MCF 10A (cell line): Measurements from ENCODE around the gene PPP1R37. TPM values are rescaled to one million over a fixed set of nuclear protein-coding genes. Genes with fewer than 3 reads are reported as not detected.

ENCODE experiments used
- BruUV-seq: library from RNA; stranded (reverse); fragments of 400-500 nt; replicated peaks from 2 replicates; lab custom pipeline; 2021; lab: Mats Ljungman, UMichigan
- CTCF ChIA-PET: fragments of 300-600 bp; sonication (Branson Sonifier 250); formaldehyde crosslinking; extraction: SDS; loops from one replicate; lab custom pipeline; 2021; ENCODE audit warnings: antibody characterized with exemption, inconsistent platforms; lab: Yijun Ruan, JAX
- POLR2A ChIA-PET: fragments of 300-600, 350-650 bp; sonication (Branson Sonifier 250); formaldehyde crosslinking; extraction: SDS; loops from one replicate; lab custom pipeline; 2020; ENCODE audit warnings: antibody characterized with exemption, inconsistent platforms; lab: Yijun Ruan, JAX
- DNase-seq: peaks from one replicate; pipeline ENCODE4 v3.0.0-alpha.2; 2018; ENCODE audit not compliant: unreplicated experiment
- H3K27ac Mint-ChIP-seq: one replicate; pipeline ENCODE4 v1.8.0; 2022; ENCODE audit warnings: mild to moderate bottlenecking, low read depth, mixed read lengths; ENCODE audit not compliant: unreplicated experiment
- H3K27me3 Mint-ChIP-seq: one replicate; pipeline ENCODE4 v1.8.0; 2022; ENCODE audit warnings: mixed read lengths; ENCODE audit not compliant: insufficient read depth, unreplicated experiment
- H3K36me3 Mint-ChIP-seq: one replicate; pipeline ENCODE4 v1.8.0; 2022; ENCODE audit warnings: mild to moderate bottlenecking, moderate library complexity, mixed read lengths; ENCODE audit not compliant: insufficient read depth, unreplicated experiment
- H3K4me1 Mint-ChIP-seq: one replicate; pipeline ENCODE4 v1.8.0; 2022; ENCODE audit warnings: mixed read lengths; ENCODE audit not compliant: insufficient read depth, unreplicated experiment
- H3K4me3 Mint-ChIP-seq: one replicate; pipeline ENCODE4 v1.8.0; 2022; ENCODE audit warnings: mild to moderate bottlenecking, moderate library complexity, mixed read lengths; ENCODE audit not compliant: unreplicated experiment
- H3K9me3 Mint-ChIP-seq: one replicate; pipeline ENCODE4 v1.8.0; 2022; ENCODE audit warnings: mixed read lengths; ENCODE audit not compliant: unreplicated experiment
- CTCF ChIP-seq: fragments of 200-600 bp; IDR thresholded peaks from one replicate; pipeline ENCODE4 v1.8.0; 2022; ENCODE audit warnings: antibody characterized with exemption, mild to moderate bottlenecking; ENCODE audit not compliant: unreplicated experiment
- intact Hi-C: fragments of 100-400 bp; cut with micrococcal nuclease; formaldehyde crosslinking; loops from 2 replicates; pipeline ENCODE4 v1.14.1; 2022
- total RNA-seq: library from RNA; stranded (reverse); gene quantifications from 2 replicates; pipeline ENCODE4 v1.2.3, GENCODE V29; 2022

PPP1R37 gene
- total RNA-seq, 1 experiment from 2014 or later, result 22.0 TPM

GRCh38 chr19:45097450-45097775, 4.4 kb downstream of the PPP1R37 start:
- intact Hi-C loops, result loop anchor here (10.0 kb wide), 2 partner anchors 147 to 237 kb away; partner anchors contain the start of gene EXOC3L2

GRCh38 chr19:45097776-45098520, 5.0 kb downstream of the PPP1R37 start:
- DNase-seq, result peak; percentile 86
- H3K36me3 Mint-ChIP-seq, result no peaks in the 10 kb centered on the region
- H3K9me3 Mint-ChIP-seq, result no peaks in the 10 kb centered on the region
- H3K4me3 Mint-ChIP-seq, result peak overlapping the region; percentile 50
- no peaks in the 10 kb centered on the region for H3K27me3 Mint-ChIP-seq
- intact Hi-C loops, result loop anchor here (10.0 kb wide), 2 partner anchors 147 to 237 kb away; partner anchors contain the start of gene EXOC3L2
- POLR2A ChIA-PET, result interaction anchor here (0.6 to 1.2 kb wide), 8 partner anchors 10 to 80 kb away, joined by 3 to 4 read pairs (median 3); partner anchors contain the start of genes BLOC1S3, GEMIN7 and TRAPPC6A
- H3K4me1 Mint-ChIP-seq, result peaks cover 58% of the 10 kb centered on the region
- no TSS peak for BruUV-seq
- peak overlapping the region; percentile 65 for H3K27ac Mint-ChIP-seq
- CTCF ChIA-PET, result interaction anchor here (0.9 to 1.5 kb wide), 4 partner anchors 12 to 241 kb away, joined by 3 to 8 read pairs (median 4); no protein-coding TSS in a partner anchor
- no peak for TF ChIP-seq CTCF

More at GRCh38 chr19:45097450-45097775, 4.4 kb downstream of the PPP1R37 start:
- no peak for DNase-seq
- peak overlapping the region; percentile 50 for H3K4me3 Mint-ChIP-seq
- no peak for TF ChIP-seq CTCF
- no peaks in the 10 kb centered on the region for H3K27me3 Mint-ChIP-seq
- peaks cover 5% of the 10 kb centered on the region for H3K36me3 Mint-ChIP-seq
- H3K4me1 Mint-ChIP-seq, result peaks cover 58% of the 10 kb centered on the region
- no peaks in the 10 kb centered on the region for H3K9me3 Mint-ChIP-seq
- H3K27ac Mint-ChIP-seq, result no peak overlapping the region
- CTCF ChIA-PET, result interaction anchor here (0.9 to 1.5 kb wide), 3 partner anchors 11 to 242 kb away, joined by 3 to 8 read pairs (median 4); no protein-coding TSS in a partner anchor
- no TSS peak for BruUV-seq
- POLR2A ChIA-PET, result no interaction called here

DNA sequence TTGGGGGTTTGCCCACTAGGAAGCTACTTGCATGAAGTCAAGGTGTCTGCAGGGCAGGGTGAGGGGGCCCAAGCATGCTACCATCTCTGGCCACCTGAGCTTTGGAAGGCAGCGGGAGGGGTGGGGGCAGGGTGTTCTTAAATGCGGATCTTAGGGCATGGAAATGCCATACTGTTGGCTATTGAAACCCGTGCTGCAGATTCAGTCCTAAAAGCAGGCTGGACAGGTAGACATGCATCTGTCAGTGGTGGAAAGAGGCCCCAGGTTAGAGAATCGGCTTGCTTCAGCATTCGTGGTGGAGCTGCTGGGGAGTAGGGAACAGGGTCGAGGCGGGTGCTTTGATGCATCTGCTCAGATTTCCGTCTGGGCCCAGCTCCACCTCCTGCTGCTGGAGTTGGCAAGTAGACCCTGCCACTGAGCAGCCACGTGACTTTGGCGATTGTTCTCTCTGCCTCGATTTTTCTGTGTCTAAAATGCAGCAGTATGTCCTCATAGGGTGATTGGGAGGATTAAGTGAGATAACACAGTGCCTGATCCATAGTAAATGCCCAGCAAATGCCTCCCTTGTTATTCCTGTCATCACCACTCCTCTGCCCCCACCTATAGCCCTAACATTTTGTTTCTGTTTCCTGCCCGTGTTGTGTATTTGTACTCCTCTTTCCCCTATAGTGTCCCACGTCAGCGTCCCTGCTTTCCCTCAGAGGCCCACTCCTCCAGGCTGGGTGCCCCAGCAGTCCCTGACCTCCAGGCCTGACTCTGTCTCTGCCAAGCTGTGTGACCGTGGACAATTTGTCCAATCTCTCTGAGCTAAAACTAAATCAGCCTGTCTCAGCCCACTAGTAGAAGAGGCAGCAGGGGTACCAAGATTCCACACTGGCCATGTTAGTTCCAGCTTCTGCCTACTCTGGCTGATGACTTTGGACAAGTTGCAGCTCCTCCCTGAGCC, 5.8 kb downstream of the PPP1R37 start:
- no TSS peak for BruUV-seq
- no peak for DNase-seq
- no peaks in the 10 kb centered on the region for H3K9me3 Mint-ChIP-seq
- peaks cover 56% of the 10 kb centered on the region for H3K4me1 Mint-ChIP-seq
- ChIA-PET CTCF (interaction anchor here (0.7 to 1.5 kb wide), 4 partner anchors 14 to 240 kb away, joined by 3 to 8 read pairs (median 3); no protein-coding TSS in a partner anchor), POLR2A (interaction anchor here (0.6 to 1.2 kb wide), 9 partner anchors 9 to 80 kb away, joined by 3 to 4 read pairs (median 3); partner anchors contain the start of genes BLOC1S3, GEMIN7 and TRAPPC6A)
- H3K36me3 Mint-ChIP-seq, result peaks cover under 1% of the 10 kb centered on the region
- no peak for TF ChIP-seq CTCF
- H3K4me3 Mint-ChIP-seq, result peak overlapping the region; percentile 50
- intact Hi-C loops, result loop anchor here (10.0 kb wide), 2 partner anchors 146 to 236 kb away; partner anchors contain the start of gene EXOC3L2
- H3K27me3 Mint-ChIP-seq, result no peaks in the 10 kb centered on the region
- H3K27ac Mint-ChIP-seq, result peak overlapping the region; percentile 65
